Astrocyte (in vitro differentiated cells and primary cell): ENCODE data around the gene COMT.

Experiments
- EZH2 ChIP-seq: IDR thresholded peaks from 2 replicates; pipeline ENCODE4 v1.6.1; 2012; ENCODE audit warnings: mild to moderate bottlenecking, low read length, inconsistent platforms; ENCODE audit not compliant: insufficient read depth
- TF ChIP-seq, protein P1 (sequence below): IDR thresholded peaks from 2 replicates; pipeline ENCODE4 v1.5.1; 2011; ENCODE audit warnings: low read depth, mild to moderate bottlenecking, inconsistent platforms, low read length, moderate library complexity; ENCODE audit not compliant: insufficient read depth

- TF ChIP-seq, protein P1, sequence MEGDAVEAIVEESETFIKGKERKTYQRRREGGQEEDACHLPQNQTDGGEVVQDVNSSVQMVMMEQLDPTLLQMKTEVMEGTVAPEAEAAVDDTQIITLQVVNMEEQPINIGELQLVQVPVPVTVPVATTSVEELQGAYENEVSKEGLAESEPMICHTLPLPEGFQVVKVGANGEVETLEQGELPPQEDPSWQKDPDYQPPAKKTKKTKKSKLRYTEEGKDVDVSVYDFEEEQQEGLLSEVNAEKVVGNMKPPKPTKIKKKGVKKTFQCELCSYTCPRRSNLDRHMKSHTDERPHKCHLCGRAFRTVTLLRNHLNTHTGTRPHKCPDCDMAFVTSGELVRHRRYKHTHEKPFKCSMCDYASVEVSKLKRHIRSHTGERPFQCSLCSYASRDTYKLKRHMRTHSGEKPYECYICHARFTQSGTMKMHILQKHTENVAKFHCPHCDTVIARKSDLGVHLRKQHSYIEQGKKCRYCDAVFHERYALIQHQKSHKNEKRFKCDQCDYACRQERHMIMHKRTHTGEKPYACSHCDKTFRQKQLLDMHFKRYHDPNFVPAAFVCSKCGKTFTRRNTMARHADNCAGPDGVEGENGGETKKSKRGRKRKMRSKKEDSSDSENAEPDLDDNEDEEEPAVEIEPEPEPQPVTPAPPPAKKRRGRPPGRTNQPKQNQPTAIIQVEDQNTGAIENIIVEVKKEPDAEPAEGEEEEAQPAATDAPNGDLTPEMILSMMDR: no peak
- no peak for TF ChIP-seq EZH2
These were observed 48.6 kb downstream of the COMT start for GRCh38 chr22:19990188-19990587.
